ENCODE data around the gene KRTAP12-1.

KRTAP12-1 gene

GRCh38 chr21:44681861-44682579 lies at the start of gene KRTAP12-1:
Gene KRTAP12-1, minus strand, starts transcription at chr21:44682163. Its CDS starts 40 bp downstream, at chr21:44682123.
- DNase-seq, result no peak

- DNase-seq, result no peak
Observed at GRCh38 chr21:44730951-44731579, 49.1 kb upstream of the KRTAP12-1 start.

GRCh38 chr21:44730028-44730395 lies 48.0 kb upstream of the KRTAP12-1 start:
- DNase-seq, result no peak

GRCh38 chr21:44729336-44730027 lies 47.5 kb upstream of the KRTAP12-1 start:
- no peak for DNase-seq

- no peak for DNase-seq
Observed at GRCh38 chr21:44728716-44729115, 46.8 kb upstream of the KRTAP12-1 start.

GRCh38 chr21:44727757-44728156 lies 45.8 kb upstream of the KRTAP12-1 start:
- DNase-seq, result no peak

- DNase-seq, result no peak
Observed at GRCh38 chr21:44727321-44727720, 45.4 kb upstream of the KRTAP12-1 start.

GRCh38 chr21:44726826-44727225 lies 44.9 kb upstream of the KRTAP12-1 start:
- DNase-seq, result no peak

- DNase-seq, result no peak
Observed at GRCh38 chr21:44724926-44725325, 43.0 kb upstream of the KRTAP12-1 start.

GRCh38 chr21:44724196-44724595 lies 42.2 kb upstream of the KRTAP12-1 start:
- DNase-seq, result no peak

- no peak for DNase-seq
Observed at GRCh38 chr21:44723177-44724131, 41.5 kb upstream of the KRTAP12-1 start.

GRCh38 chr21:44722731-44723130 lies 40.8 kb upstream of the KRTAP12-1 start:
- no peak for DNase-seq

- DNase-seq, result no peak
Observed at GRCh38 chr21:44720170-44720569, 38.2 kb upstream of the KRTAP12-1 start.

- DNase-seq, result no peak
Observed at GRCh38 chr21:44718571-44718970, 36.6 kb upstream of the KRTAP12-1 start.

- no peak for DNase-seq
Observed at GRCh38 chr21:44718093-44718492, 36.1 kb upstream of the KRTAP12-1 start.

GRCh38 chr21:44716984-44717383 lies 35.0 kb upstream of the KRTAP12-1 start:
- peak; percentile 3 for DNase-seq

- DNase-seq, result no peak
Observed at GRCh38 chr21:44714905-44715304, 32.9 kb upstream of the KRTAP12-1 start.

GRCh38 chr21:44713846-44714245 lies 31.9 kb upstream of the KRTAP12-1 start:
- DNase-seq, result no peak

GRCh38 chr21:44713130-44713529 lies 31.2 kb upstream of the KRTAP12-1 start:
- DNase-seq, result no peak

- no peak for DNase-seq
Observed at GRCh38 chr21:44712203-44713028, 30.5 kb upstream of the KRTAP12-1 start.

GRCh38 chr21:44711327-44712202 lies 29.6 kb upstream of the KRTAP12-1 start, which contains the start of gene TSPEAR:
Gene TSPEAR, minus strand, starts transcription at chr21:44711572. Its CDS starts 58 bp downstream, at chr21:44711514.
- DNase-seq, result no peak
